ENCODE data around the gene S100A5. TPM values are rescaled to one million over a fixed set of nuclear protein-coding genes. Genes with fewer than 3 reads are reported as not detected.
A peak's percentile ranks its signal among the peaks of the same experiment; 100 is the strongest.
"Not testable (repeated sequence)": the region's sequence is repeated elsewhere in the genome, so short reads cannot be mapped to it uniquely, and the experiment has no call there.

S100A5 gene
- total RNA-seq: not detected in 2 replicates
- long read RNA-seq: 0 reads

- TF ChIP-seq CTCF (IDR thresholded peaks at IDR 0.05; ENCODE audit: unreplicated experiment): no peak
- Mint-ChIP-seq H3K36me3 (ENCODE audit: insufficient read depth) (no peaks in the 10 kb centered on the region), H3K4me1 (ENCODE audit: low read depth) (peaks cover 23% of the 10 kb centered on the region), H3K9me3 (ENCODE audit: low read depth) (no peaks in the 10 kb centered on the region), H3K4me3 (ENCODE audit: low read depth) (no peak within 1 kb of the TSS), H3K27ac (no peak within 1 kb of the TSS), H3K27me3 (no peaks in the 10 kb centered on the region)
- DNase-seq (ENCODE audit: low spot score, unreplicated experiment): no peak
These were observed at the start of gene S100A5 for GRCh38 chr1:153540394-153541361. Gene S100A5, minus strand, starts transcription at chr1:153540934. Its CDS starts 743 bp downstream, at chr1:153540191.

GRCh38 chr1:153588482-153588881 is 47.7 kb upstream of the S100A5 start:
- Mint-ChIP-seq H3K4me1 (ENCODE audit: low read depth) (peaks cover 8% of the 10 kb centered on the region), H3K4me3 (ENCODE audit: low read depth) (no peak overlapping the region), H3K36me3 (ENCODE audit: insufficient read depth) (no peaks in the 10 kb centered on the region), H3K27me3 (no peaks in the 10 kb centered on the region), H3K27ac (no peak overlapping the region), H3K9me3 (ENCODE audit: low read depth) (no peaks in the 10 kb centered on the region)
- no peak for DNase-seq (ENCODE audit: low spot score, unreplicated experiment)
- no peak for TF ChIP-seq CTCF (IDR thresholded peaks at IDR 0.05; ENCODE audit: unreplicated experiment)

- not testable (repeated sequence) for H3K36me3 Mint-ChIP-seq (ENCODE audit: insufficient read depth); DNase-seq (ENCODE audit: low spot score, unreplicated experiment)
These were observed 47.3 kb upstream of the S100A5 start for GRCh38 chr1:153588033-153588432.

GRCh38 chr1:153587314-153587713 is 46.6 kb upstream of the S100A5 start:
- H3K27ac Mint-ChIP-seq: no peak overlapping the region
- no peaks in the 10 kb centered on the region for H3K27me3 Mint-ChIP-seq
- no peak for DNase-seq (ENCODE audit: low spot score, unreplicated experiment)
- no peaks in the 10 kb centered on the region for H3K9me3 Mint-ChIP-seq (ENCODE audit: low read depth)
- H3K36me3 Mint-ChIP-seq (ENCODE audit: insufficient read depth): no peaks in the 10 kb centered on the region
- TF ChIP-seq CTCF (IDR thresholded peaks at IDR 0.05; ENCODE audit: unreplicated experiment): no peak
- no peak overlapping the region for H3K4me3 Mint-ChIP-seq (ENCODE audit: low read depth)
- H3K4me1 Mint-ChIP-seq (ENCODE audit: low read depth): peaks cover 8% of the 10 kb centered on the region

More at GRCh38 chr1:153588033-153588432, 47.3 kb upstream of the S100A5 start:
- H3K4me1 Mint-ChIP-seq (ENCODE audit: low read depth); H3K9me3 Mint-ChIP-seq (ENCODE audit: low read depth); H3K27me3 Mint-ChIP-seq; H3K27ac Mint-ChIP-seq; H3K4me3 Mint-ChIP-seq (ENCODE audit: low read depth): not testable (repeated sequence)

GRCh38 chr1:153586347-153586746 is 45.6 kb upstream of the S100A5 start:
- Mint-ChIP-seq H3K27ac (peak overlapping the region; percentile 65), H3K4me1 (ENCODE audit: low read depth) (peaks cover 8% of the 10 kb centered on the region), H3K9me3 (ENCODE audit: low read depth) (no peaks in the 10 kb centered on the region), H3K27me3 (no peaks in the 10 kb centered on the region), H3K4me3 (ENCODE audit: low read depth) (no peak overlapping the region), H3K36me3 (ENCODE audit: insufficient read depth) (no peaks in the 10 kb centered on the region)
- no peak for TF ChIP-seq CTCF (IDR thresholded peaks at IDR 0.05; ENCODE audit: unreplicated experiment)
- no peak for DNase-seq (ENCODE audit: low spot score, unreplicated experiment)

Measured in progenitor cell of endocrine pancreas (in vitro differentiated cells).